ENCODE measurements around the gene SLC10A7.

DNA sequence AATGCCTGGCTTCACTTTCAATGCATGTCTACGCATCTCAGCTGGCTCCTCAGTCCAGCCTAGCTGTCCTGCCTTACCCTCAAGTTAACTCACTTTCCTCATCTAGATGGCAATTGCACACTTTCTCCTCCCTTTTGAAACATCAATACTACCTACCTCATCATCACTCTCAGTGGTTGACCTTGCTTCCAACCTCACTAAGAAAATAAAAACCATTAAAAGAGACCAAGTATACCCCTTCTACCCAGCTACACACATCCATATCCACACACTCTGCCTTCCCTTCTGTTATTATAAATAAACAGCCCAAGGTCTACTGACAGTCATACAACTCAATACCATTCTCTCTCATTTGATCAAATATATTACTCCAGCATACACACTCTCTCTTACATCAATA, 21.5 kb downstream of the SLC10A7 start:
- TF ChIP-seq CTCF (IDR thresholded peaks at IDR 0.05) = no peak
- TF ChIP-seq POLR2A (IDR thresholded peaks at IDR 0.05) = no peak

All from uterus (tissue), 2 donors.